ENCODE results near the gene FBXW8. TPM values are rescaled to one million over a fixed set of nuclear protein-coding genes. Genes with fewer than 3 reads are reported as not detected.

FBXW8 gene
- total RNA-seq, 1 experiment from 2014 or later: 12.1 TPM

DNA sequence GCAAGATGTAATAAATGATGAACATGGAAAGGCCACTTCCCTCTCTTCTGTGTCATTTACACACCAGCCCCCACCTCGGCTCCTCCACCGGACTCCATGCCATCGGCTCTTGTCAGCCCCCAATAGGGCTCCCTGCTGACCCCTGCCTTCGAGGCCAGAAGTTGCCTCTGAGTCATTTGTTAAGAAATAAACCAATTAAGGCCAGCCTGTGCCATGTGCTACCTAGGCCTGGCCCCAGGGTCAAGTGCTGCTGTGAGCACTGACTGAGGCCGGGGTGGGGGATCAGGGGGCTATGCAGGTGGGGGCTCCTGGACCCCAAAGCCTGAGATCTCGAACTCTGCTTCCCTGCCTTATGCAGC is 135.2 kb downstream of the FBXW8 start:
- no peaks in the 10 kb centered on the region for H4K20me1 ChIP-seq (ENCODE audit: low read length)
- 0 out of 2 replicates have a peak, but pooled peaks cover 1% of the 10 kb centered on the region for H3K27me3 ChIP-seq (ENCODE audit: low read length)
- H3K9me2 ChIP-seq (replicated peaks; ENCODE audit: low read length): no peaks in the 10 kb centered on the region
- ChIA-PET CTCF (no interaction called here), POLR2A (ENCODE audit: unreplicated experiment) (no interaction called here)
- ATAC-seq: no peak
- TF ChIP-seq EZH2phosphoT487 (IDR thresholded peaks at IDR 0.05; ENCODE audit: borderline replicate concordance, low read length): no peak
- TF ChIP-seq, protein P1, sequence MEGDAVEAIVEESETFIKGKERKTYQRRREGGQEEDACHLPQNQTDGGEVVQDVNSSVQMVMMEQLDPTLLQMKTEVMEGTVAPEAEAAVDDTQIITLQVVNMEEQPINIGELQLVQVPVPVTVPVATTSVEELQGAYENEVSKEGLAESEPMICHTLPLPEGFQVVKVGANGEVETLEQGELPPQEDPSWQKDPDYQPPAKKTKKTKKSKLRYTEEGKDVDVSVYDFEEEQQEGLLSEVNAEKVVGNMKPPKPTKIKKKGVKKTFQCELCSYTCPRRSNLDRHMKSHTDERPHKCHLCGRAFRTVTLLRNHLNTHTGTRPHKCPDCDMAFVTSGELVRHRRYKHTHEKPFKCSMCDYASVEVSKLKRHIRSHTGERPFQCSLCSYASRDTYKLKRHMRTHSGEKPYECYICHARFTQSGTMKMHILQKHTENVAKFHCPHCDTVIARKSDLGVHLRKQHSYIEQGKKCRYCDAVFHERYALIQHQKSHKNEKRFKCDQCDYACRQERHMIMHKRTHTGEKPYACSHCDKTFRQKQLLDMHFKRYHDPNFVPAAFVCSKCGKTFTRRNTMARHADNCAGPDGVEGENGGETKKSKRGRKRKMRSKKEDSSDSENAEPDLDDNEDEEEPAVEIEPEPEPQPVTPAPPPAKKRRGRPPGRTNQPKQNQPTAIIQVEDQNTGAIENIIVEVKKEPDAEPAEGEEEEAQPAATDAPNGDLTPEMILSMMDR (conservative IDR thresholded peaks at IDR 0.05; ENCODE audit: low read depth, low read length): no peak
- no peak overlapping the region for H2AFZ ChIP-seq (ENCODE audit: low read length)
- no peaks in the 10 kb centered on the region for H3F3A ChIP-seq (ENCODE audit: low read length, unreplicated experiment)
- no peak overlapping the region for H3K4me3 ChIP-seq (ENCODE audit: low read length)
- no peaks in the 10 kb centered on the region for H3K9me3 ChIP-seq (ENCODE audit: low read length)
- no peaks in the 10 kb centered on the region for H3K79me2 ChIP-seq (ENCODE audit: low read length)
- no peak for DNase-seq
- intact Hi-C loops (cut with micrococcal nuclease): no loop called here
- no peak overlapping the region for H3K27ac ChIP-seq (ENCODE audit: low read length)
- no TSS peak for BruUV-seq (replicated peaks)
- H3K4me1 ChIP-seq (ENCODE audit: insufficient read depth, low read length): 0 out of 2 replicates have a peak, but pooled peaks cover 4% of the 10 kb centered on the region
- no peak overlapping the region for H3K4me2 ChIP-seq (ENCODE audit: low read length)
- H3K36me3 ChIP-seq (ENCODE audit: low read depth, low read length): no peaks in the 10 kb centered on the region
- no peak overlapping the region for H3K9ac ChIP-seq (ENCODE audit: low read length)

DNA sequence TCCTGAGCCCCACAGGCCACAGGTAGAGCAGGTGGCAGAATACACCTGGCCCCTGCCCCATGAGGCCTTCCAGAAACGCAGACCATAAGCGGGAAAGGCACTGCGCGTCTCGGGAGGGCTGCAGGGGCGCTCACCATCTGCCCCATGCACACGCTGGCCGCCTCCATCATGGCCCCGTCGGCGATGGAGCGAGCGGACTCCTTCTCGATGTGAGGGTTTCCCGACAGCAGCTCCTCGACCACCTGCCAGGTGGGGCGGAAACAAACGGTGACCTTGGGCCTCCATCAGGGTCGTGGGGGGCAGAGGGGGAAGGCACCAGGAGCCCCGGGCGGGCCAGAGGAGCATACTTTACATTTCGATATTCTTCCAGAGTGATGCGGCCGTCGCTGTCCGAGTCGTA is 135.7 kb downstream of the FBXW8 start:
- intact Hi-C loops (cut with micrococcal nuclease): no loop called here
- no peak for DNase-seq
- Histone ChIP-seq H3K79me2 (ENCODE audit: low read length) (no peaks in the 10 kb centered on the region), H3K27me3 (ENCODE audit: low read length) (peaks cover 5% of the 10 kb centered on the region; the same call in 1 of the 2 replicates), H3K27ac (ENCODE audit: low read length) (no peak overlapping the region), H3K9me3 (ENCODE audit: low read length) (no peaks in the 10 kb centered on the region), H3K4me2 (ENCODE audit: low read length) (no peak overlapping the region), H3K9ac (ENCODE audit: low read length) (no peak overlapping the region), H4K20me1 (ENCODE audit: low read length) (no peaks in the 10 kb centered on the region), H3K9me2 (replicated peaks; ENCODE audit: low read length) (no peaks in the 10 kb centered on the region), H3K4me1 (ENCODE audit: insufficient read depth, low read length) (0 out of 2 replicates have a peak, but pooled peaks cover 4% of the 10 kb centered on the region), H3K36me3 (ENCODE audit: low read depth, low read length) (no peaks in the 10 kb centered on the region), H2AFZ (ENCODE audit: low read length) (no peak overlapping the region), H3K4me3 (ENCODE audit: low read length) (no peak overlapping the region), H3F3A (ENCODE audit: low read length, unreplicated experiment) (no peaks in the 10 kb centered on the region)
- ChIA-PET CTCF (no interaction called here), POLR2A (ENCODE audit: unreplicated experiment) (no interaction called here)
- BruUV-seq (replicated peaks): no TSS peak
- TF ChIP-seq, protein P1 (conservative IDR thresholded peaks at IDR 0.05; ENCODE audit: low read depth, low read length): no peak
- no peak for TF ChIP-seq EZH2 (IDR thresholded peaks at IDR 0.05; ENCODE audit: low read length, unreplicated experiment)
- ATAC-seq: no peak

DNA sequence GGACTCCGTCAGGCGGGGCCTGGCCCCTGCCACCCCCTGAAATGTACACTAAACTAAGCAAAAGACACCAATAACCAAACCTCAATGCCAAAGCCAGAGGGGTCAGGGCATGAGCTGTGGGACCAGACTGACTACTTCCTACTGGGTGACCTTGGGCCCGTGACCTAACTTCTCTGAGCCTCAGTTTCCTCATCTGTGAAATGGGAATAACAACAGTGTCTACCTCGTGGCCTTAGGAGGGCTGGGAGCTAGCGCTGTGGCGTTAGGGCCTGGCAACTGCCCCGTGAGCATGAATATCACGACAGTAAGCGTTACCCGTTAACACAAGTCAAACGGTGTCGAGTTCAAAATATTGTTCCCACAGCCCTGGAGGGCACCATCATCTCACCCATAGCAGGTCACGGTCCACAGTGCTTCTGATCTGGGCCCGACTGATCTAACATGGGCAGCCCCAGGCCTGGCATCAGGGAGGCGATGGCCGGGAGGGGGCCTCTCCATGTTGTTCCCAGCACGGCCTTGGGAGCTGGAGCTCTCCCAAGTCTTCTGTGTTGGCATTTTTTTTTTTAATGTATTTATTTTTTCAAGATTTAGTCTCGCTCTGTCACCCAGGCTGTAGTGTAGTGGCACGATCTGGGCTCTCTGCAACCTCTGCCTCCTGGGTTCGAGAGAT is 136.2 kb downstream of the FBXW8 start:
- Histone ChIP-seq H3K9ac (ENCODE audit: low read length) (no peak overlapping the region), H3K9me3 (ENCODE audit: low read length) (no peaks in the 10 kb centered on the region), H3K4me1 (ENCODE audit: insufficient read depth, low read length) (0 out of 2 replicates have a peak, but pooled peaks cover 4% of the 10 kb centered on the region), H3K79me2 (ENCODE audit: low read length) (no peaks in the 10 kb centered on the region), H4K20me1 (ENCODE audit: low read length) (no peaks in the 10 kb centered on the region), H2AFZ (ENCODE audit: low read length) (no peak overlapping the region), H3K4me2 (ENCODE audit: low read length) (no peak overlapping the region), H3K36me3 (ENCODE audit: low read depth, low read length) (no peaks in the 10 kb centered on the region), H3F3A (ENCODE audit: low read length, unreplicated experiment) (no peaks in the 10 kb centered on the region), H3K27ac (ENCODE audit: low read length) (no peak overlapping the region), H3K4me3 (ENCODE audit: low read length) (no peak overlapping the region), H3K9me2 (replicated peaks; ENCODE audit: low read length) (no peaks in the 10 kb centered on the region), H3K27me3 (ENCODE audit: low read length) (peaks cover 9% of the 10 kb centered on the region; the same call in 1 of the 2 replicates)
- intact Hi-C loops (cut with micrococcal nuclease): no loop called here
- no TSS peak for BruUV-seq (replicated peaks)
- ATAC-seq (no peak), DNase-seq (no peak)
- ChIA-PET CTCF (no interaction called here), POLR2A (ENCODE audit: unreplicated experiment) (no interaction called here)
- no peak for TF ChIP-seq EZH2 (IDR thresholded peaks at IDR 0.05; ENCODE audit: low read length, unreplicated experiment)
- TF ChIP-seq EZH2phosphoT487 (IDR thresholded peaks at IDR 0.05; ENCODE audit: borderline replicate concordance, low read length): no peak
- TF ChIP-seq, protein P1 (conservative IDR thresholded peaks at IDR 0.05; ENCODE audit: low read depth, low read length): no peak
